HepG2 (cell line): Measurements from ENCODE around the gene NPR3. TPM values are rescaled to one million over a fixed set of nuclear protein-coding genes. Genes with fewer than 3 reads are reported as not detected.
A peak's percentile ranks its signal among the peaks of the same experiment; 100 is the strongest.

Experiments used
- ATAC-seq: fragments of 200-7000 bp; cut with Tn5 transposase; 3 replicates; pipeline ENCODE4 v1.9.1; 2020; ENCODE audit warnings: mild to moderate bottlenecking, moderate library complexity
- BruUV-seq: library from RNA; stranded (reverse); fragments of 400-500 nt; replicated peaks from 2 replicates; lab custom pipeline; 2021; lab: Mats Ljungman, UMichigan
- CTCF ChIA-PET: fragments of 300-600 bp; formaldehyde crosslinking; extraction: SDS; loops from one replicate; lab custom pipeline; 2021; ENCODE audit warnings: low total read pairs, inconsistent platforms, low intra/inter-chr PET ratio; lab: Yijun Ruan, JAX
- POLR2A ChIA-PET: fragments of 350-600 bp; sonication (Branson Sonifier 250); formaldehyde crosslinking; loops from one replicate; lab custom pipeline; 2020; ENCODE audit warnings: antibody characterized with exemption, inconsistent platforms; lab: Yijun Ruan, JAX
- DNase-seq: peaks from one replicate; pipeline ENCODE4 v3.0.0-alpha.2; 2015; ENCODE audit warnings: low spot score
- FAIRE-seq: peaks from 3 replicates; lab custom pipeline; 2011; peaks lifted over from hg19 to GRCh38; lab: Jason Lieb, UNC
- H2AFZ ChIP-seq: one replicate; pipeline ENCODE4 v1.6.1; 2011; ENCODE audit warnings: low read length, inconsistent platforms
- H3K27ac ChIP-seq: fragments of 300-600 bp; 3 replicates; pipeline ENCODE4 v1.8.0; 2011; ENCODE audit warnings: mixed run types, mild to moderate bottlenecking, mixed read lengths, low read length, inconsistent platforms; ENCODE audit not compliant: insufficient read depth; ENCODE audit errors: extremely low read length
- H3K27me3 ChIP-seq, 2 experiments: fragments of 200-600 bp in 1 of 2; 2 replicates in 1 of 2; 3 replicates in 1 of 2; pipeline versions ENCODE4 v1.6.0 to v1.8.0; 2011; ENCODE audit warnings: low read length in 2 of 2, mild to moderate bottlenecking in 2 of 2, moderate library complexity in 2 of 2, inconsistent platforms in 1 of 2; ENCODE audit not compliant: insufficient read depth in 2 of 2, control insufficient read depth in 1 of 2
- H3K36me3 ChIP-seq, 2 experiments: fragments of 200-600 bp in 1 of 2; replicated peaks in 1 of 2; 2 replicates in 1 of 2; 3 replicates in 1 of 2; pipeline versions ENCODE4 v1.5.1 to v1.8.0; 2011; ENCODE audit warnings: low read length in 2 of 2, inconsistent platforms in 1 of 2; ENCODE audit not compliant: insufficient read depth in 2 of 2, control insufficient read depth in 1 of 2
- H3K4me1 ChIP-seq: 2 replicates; pipeline ENCODE4 v1.5.1; 2012; ENCODE audit warnings: low read length, inconsistent platforms; ENCODE audit not compliant: insufficient read depth
- H3K4me2 ChIP-seq: 2 replicates; pipeline ENCODE4 v1.6.0; 2011; ENCODE audit warnings: low read depth, low read length, inconsistent platforms
- H3K4me3 ChIP-seq, 3 experiments: fragments of 200-600 bp in 1 of 3; sonication (generic), shearing (Covaris generic) in 1 of 3; replicated peaks in 1 of 3; 2 replicates each; pipeline ENCODE4 v1.5.1; 2011 to 2016; ENCODE audit warnings: low read length in 3 of 3, inconsistent platforms in 2 of 3, low read depth in 2 of 3, mild to moderate bottlenecking in 2 of 3, control low read depth in 1 of 3, mixed read lengths in 1 of 3; ENCODE audit not compliant: insufficient read depth in 1 of 3
- H3K79me2 ChIP-seq: one replicate; pipeline ENCODE4 v1.6.1; 2011; ENCODE audit warnings: low read length, inconsistent platforms; ENCODE audit not compliant: insufficient read depth
- H3K9ac ChIP-seq: 2 replicates; pipeline ENCODE4 v1.6.0; 2011; ENCODE audit warnings: mild to moderate bottlenecking, low read depth, low read length, inconsistent platforms; ENCODE audit not compliant: insufficient read depth
- H3K9me3 ChIP-seq: 2 replicates; pipeline ENCODE4 v1.5.1; 2012; ENCODE audit warnings: mild to moderate bottlenecking, low read length
- H4K20me1 ChIP-seq: 2 replicates; pipeline ENCODE4 v1.6.0; 2011; ENCODE audit warnings: inconsistent platforms, mild to moderate bottlenecking, low read length, moderate library complexity; ENCODE audit not compliant: insufficient read depth
- ATF7 ChIP-seq, 2 experiments: fragments of 450-650 bp in 1 of 2; sonication (generic) in 1 of 2; formaldehyde crosslinking in 1 of 2; IDR thresholded peaks; 2 replicates each; pipeline versions ENCODE4 v1.4.0 to v1.6.1; 2016 to 2020; ENCODE audit warnings: antibody characterized with exemption in 1 of 2, mild to moderate bottlenecking in 1 of 2, missing genetic modification reagents in 1 of 2
- CEBPB ChIP-seq: IDR thresholded peaks from 2 replicates; pipeline ENCODE4 v1.6.1; 2011; ENCODE audit warnings: low read depth, low read length, improper control_type of control experiment, borderline replicate concordance
- CENPX ChIP-seq: sonication (generic); formaldehyde crosslinking; IDR thresholded peaks from 2 replicates; pipeline ENCODE4 v1.9.0; 2021; ENCODE audit warnings: mild to moderate bottlenecking, missing genetic modification reagents, moderate library complexity
- DNMT3B ChIP-seq: conservative IDR thresholded peaks from 2 replicates; pipeline ENCODE4 v1.6.1; 2016; ENCODE audit warnings: missing biosample characterization, control low read depth
- HES4 ChIP-seq: sonication (generic); formaldehyde crosslinking; IDR thresholded peaks from 2 replicates; pipeline ENCODE4 v1.9.0; 2021; ENCODE audit warnings: mild to moderate bottlenecking, missing genetic modification reagents, borderline replicate concordance
- HMG20A ChIP-seq: IDR thresholded peaks from 2 replicates; pipeline ENCODE4 v1.6.1; 2016; ENCODE audit warnings: borderline replicate concordance
- WGBS: methylation state at CpG from one replicate; pipeline ENCODE4 v1.1.6; 2017; ENCODE audit warnings: low lambda C conversion rate; 5-methylcytosine and 5-hydroxymethylcytosine counted together
- in situ Hi-C: cut with HindIII; loops from 2 replicates; pipeline ENCODE4 v1.10.0; 2017; ENCODE audit warnings: low pct_unique_long_range_greater_than_20kb; ENCODE audit not compliant: extremely low pct_ligation_motif_present
- intact Hi-C: fragments of 100-400 bp; cut with micrococcal nuclease; formaldehyde crosslinking; loops from one replicate; pipeline ENCODE4 v1.10.0; 2022; ENCODE audit not compliant: unreplicated experiment
- polyA plus RNA-seq, 8 experiments: library from polyadenylated mRNA; depleted of rRNA in 3 of 8; stranded (reverse) in 7 of 8; unstranded in 1 of 8; fragments of >200 nt; fragmentation: Illumina TruSeq in 4 of 8; extraction: Trizol in 4 of 8; gene quantifications; 2 replicates each; pipeline versions ENCODE4 v1.2.1 to v1.2.3, GENCODE V29; 2011 to 2016; ENCODE audit warnings: low read depth in 4 of 8, missing spikeins in 1 of 8, mixed read lengths in 1 of 8; ENCODE audit not compliant: insufficient read depth in 1 of 8
- total RNA-seq, 5 experiments: library from RNA; depleted of rRNA; stranded (reverse); fragments of >200 nt; fragmentation: Illumina TruSeq; extraction: Trizol; gene quantifications; 2 replicates each; pipeline ENCODE4 v1.2.3, GENCODE V29; 2016; ENCODE audit warnings: low read depth in 1 of 5
- TF ChIP-seq, protein P1 (sequence below): sonication (generic); formaldehyde crosslinking; IDR thresholded peaks from 2 replicates; pipeline ENCODE4 v1.4.0; 2020; ENCODE audit warnings: missing genetic modification reagents

Gene NPR3
- total and polyA plus RNA-seq, 2 of the 13 experiments (the other 11 are each of a cell fraction or from before 2014, with no cell fraction given), result 0.01 TPM; not detected in 1

DNA sequence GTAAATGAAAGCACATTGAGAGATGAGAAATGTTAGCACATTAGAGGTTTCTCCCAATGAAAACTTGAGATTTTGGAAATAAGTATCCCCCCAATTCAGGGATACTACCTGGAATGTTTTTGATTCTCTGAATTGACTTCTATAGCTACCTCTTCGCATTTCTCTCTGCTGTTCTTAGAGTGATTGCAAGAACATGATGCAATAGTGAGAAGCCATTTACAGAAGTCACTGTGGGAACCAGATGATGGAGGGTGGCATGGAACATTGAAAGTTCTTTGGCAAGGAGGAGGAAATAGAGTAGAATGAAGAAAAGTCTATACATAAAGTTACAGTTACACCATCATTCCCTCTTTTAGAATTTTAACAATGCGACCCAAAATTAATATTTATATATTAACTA lies 9.2 kb downstream of the NPR3 start:
- Histone ChIP-seq H4K20me1 (no peaks in the 10 kb centered on the region), H2AFZ (no peak overlapping the region), H3K4me3 (no peak overlapping the region), H3K4me2 (no peak overlapping the region), H3K4me1 (no peaks in the 10 kb centered on the region), H3K79me2 (no peaks in the 10 kb centered on the region), H3K36me3 (no peaks in the 10 kb centered on the region), H3K27ac (no peak overlapping the region), H3K27me3 (no peaks in the 10 kb centered on the region), H3K9me3 (no peaks in the 10 kb centered on the region), H3K9ac (no peak overlapping the region)
- no peak for DNase-seq
- no TSS peak for BruUV-seq
- WGBS, result 3% methylated on average over 2 of the region's 2 CpGs
- no peak for ATAC-seq
- ChIA-PET POLR2A (no interaction called here), CTCF (no interaction called here)
- in situ Hi-C loops, result loop anchor here (25.0 kb wide), 2 partner anchors 217 to 467 kb away; no protein-coding TSS in a partner anchor
- TF ChIP-seq ATF7 (IDR thresholded peaks at IDR 0.05), result 0 out of 2 replicates have a peak, but pooled peaks have one; percentile 4
- no peak for TF ChIP-seq ATF7 (CRISPR knock-in tag; IDR thresholded peaks at IDR 0.05)
- TF ChIP-seq HMG20A (CRISPR knock-in tag), result no peak
- no peak for TF ChIP-seq HES4 (CRISPR knock-in tag)
- TF ChIP-seq CEBPB, result peak; percentile 50; the same call in 1 of the 2 replicates
- no peak for TF ChIP-seq CENPX (CRISPR knock-in tag)
- no peak for TF ChIP-seq DNMT3B (CRISPR knock-in tag)
- TF ChIP-seq, protein P1, sequence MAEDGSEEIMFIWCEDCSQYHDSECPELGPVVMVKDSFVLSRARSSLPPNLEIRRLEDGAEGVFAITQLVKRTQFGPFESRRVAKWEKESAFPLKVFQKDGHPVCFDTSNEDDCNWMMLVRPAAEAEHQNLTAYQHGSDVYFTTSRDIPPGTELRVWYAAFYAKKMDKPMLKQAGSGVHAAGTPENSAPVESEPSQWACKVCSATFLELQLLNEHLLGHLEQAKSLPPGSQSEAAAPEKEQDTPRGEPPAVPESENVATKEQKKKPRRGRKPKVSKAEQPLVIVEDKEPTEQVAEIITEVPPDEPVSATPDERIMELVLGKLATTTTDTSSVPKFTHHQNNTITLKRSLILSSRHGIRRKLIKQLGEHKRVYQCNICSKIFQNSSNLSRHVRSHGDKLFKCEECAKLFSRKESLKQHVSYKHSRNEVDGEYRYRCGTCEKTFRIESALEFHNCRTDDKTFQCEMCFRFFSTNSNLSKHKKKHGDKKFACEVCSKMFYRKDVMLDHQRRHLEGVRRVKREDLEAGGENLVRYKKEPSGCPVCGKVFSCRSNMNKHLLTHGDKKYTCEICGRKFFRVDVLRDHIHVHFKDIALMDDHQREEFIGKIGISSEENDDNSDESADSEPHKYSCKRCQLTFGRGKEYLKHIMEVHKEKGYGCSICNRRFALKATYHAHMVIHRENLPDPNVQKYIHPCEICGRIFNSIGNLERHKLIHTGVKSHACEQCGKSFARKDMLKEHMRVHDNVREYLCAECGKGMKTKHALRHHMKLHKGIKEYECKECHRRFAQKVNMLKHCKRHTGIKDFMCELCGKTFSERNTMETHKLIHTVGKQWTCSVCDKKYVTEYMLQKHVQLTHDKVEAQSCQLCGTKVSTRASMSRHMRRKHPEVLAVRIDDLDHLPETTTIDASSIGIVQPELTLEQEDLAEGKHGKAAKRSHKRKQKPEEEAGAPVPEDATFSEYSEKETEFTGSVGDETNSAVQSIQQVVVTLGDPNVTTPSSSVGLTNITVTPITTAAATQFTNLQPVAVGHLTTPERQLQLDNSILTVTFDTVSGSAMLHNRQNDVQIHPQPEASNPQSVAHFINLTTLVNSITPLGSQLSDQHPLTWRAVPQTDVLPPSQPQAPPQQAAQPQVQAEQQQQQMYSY (CRISPR knock-in tag), result no peak
- FAIRE-seq, result no peak
- intact Hi-C loops, result no loop called here
